Stimulated activated naive CD8-positive, alpha-beta T cell treated with anti-CD3 and anti-CD28 coated beads, Interleukin-15, Interleukin-2, amounts not matched to agents 100 ng/mL and 50 ng/mL, for 24 hours (primary cell): ENCODE data around the gene SERF2.
"Not testable (repeated sequence)": the region's sequence is repeated elsewhere in the genome, so short reads cannot be mapped to it uniquely, and the experiment has no call there.

Source experiments
- H3K27ac Mint-ChIP-seq: one replicate; pipeline ENCODE4 v1.8.0; 2021; ENCODE audit warnings: mild to moderate bottlenecking, mixed read lengths
- H3K27me3 Mint-ChIP-seq: one replicate; pipeline ENCODE4 v1.8.0; 2021; ENCODE audit warnings: mixed read lengths
- H3K36me3 Mint-ChIP-seq: one replicate; pipeline ENCODE4 v1.8.0; 2021; ENCODE audit warnings: low read depth, mixed read lengths
- H3K4me1 Mint-ChIP-seq: one replicate; pipeline ENCODE4 v1.8.0; 2021; ENCODE audit warnings: low read depth, mixed read lengths
- H3K4me3 Mint-ChIP-seq: one replicate; pipeline ENCODE4 v1.8.0; 2021; ENCODE audit warnings: mild to moderate bottlenecking, mixed read lengths
- H3K9me3 Mint-ChIP-seq: one replicate; pipeline ENCODE4 v1.8.0; 2021; ENCODE audit warnings: mixed read lengths

Gene SERF2

DNA sequence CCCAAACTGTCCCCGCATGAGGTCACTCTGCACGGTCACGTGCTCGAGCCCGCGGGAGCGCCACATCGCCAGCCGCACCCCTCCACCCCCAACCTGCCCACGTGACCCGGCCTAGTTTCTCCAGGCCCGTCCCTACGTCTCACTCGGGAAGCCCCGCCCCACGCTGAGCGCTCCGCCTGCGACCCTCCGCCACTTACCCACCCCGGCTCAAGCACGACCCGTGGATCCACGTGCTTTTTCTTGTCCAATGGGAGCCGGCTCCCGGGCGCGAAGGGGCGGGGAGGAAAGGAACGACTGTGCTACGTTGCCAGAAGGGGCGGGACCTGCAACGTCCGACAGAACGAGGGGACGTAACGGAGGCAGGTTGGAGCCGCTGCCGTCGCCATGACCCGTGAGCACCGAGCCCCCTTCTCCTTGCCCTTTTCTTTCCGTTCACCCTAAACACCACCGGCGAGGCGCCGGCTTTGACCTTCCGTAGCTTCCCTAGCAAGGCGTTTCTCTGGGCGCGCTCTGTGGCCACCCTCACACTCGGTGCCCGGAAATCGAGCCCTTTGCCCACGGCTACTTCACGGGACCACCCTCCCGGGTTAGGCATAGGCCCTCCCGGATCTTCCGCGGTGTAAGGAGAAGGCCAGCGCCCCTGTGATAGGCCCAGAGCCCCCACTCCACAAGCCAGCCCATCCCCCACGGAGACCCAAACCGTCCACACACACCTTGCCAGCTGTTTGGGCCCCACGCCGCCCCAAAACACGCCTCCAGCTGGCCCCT lies at the start of gene SERF2:
TSS of gene SERF2 (plus strand) at position 328 of the 768 bp plus-strand sequence. CDS start at position 385, 57 bp downstream.
- Mint-ChIP-seq H3K9me3 (no peaks in the 10 kb centered on the region), H3K36me3 (peaks cover 42% of the 10 kb centered on the region), H3K4me1 (peaks cover 40% of the 10 kb centered on the region), H3K27me3 (no peaks in the 10 kb centered on the region), H3K4me3 (peak within 1 kb of the TSS; percentile 89), H3K27ac (peak within 1 kb of the TSS; percentile 94)

GRCh38 chr15:43746245-43746902 lies 45.7 kb upstream of the SERF2 start, which contains the start of gene PDIA3:
PDIA3 (plus strand) TSS chr15:43746438; CDS start chr15:43746540, 102 bp downstream.
- peaks cover 27% of the 10 kb centered on the region for H3K36me3 Mint-ChIP-seq
- not testable (repeated sequence) for H3K9me3 Mint-ChIP-seq, H3K27me3 Mint-ChIP-seq
- peak within 1 kb of the TSS; percentile 94 for H3K4me3 Mint-ChIP-seq
- peak within 1 kb of the TSS; percentile 94 for H3K27ac Mint-ChIP-seq
- H3K4me1 Mint-ChIP-seq: peaks cover 53% of the 10 kb centered on the region

GRCh38 chr15:43746903-43747309 lies 45.2 kb upstream of the SERF2 start:
- H3K4me1 Mint-ChIP-seq: peaks cover 58% of the 10 kb centered on the region
- not testable (repeated sequence) for H3K9me3 Mint-ChIP-seq
- peak overlapping the region; percentile 94 for H3K27ac Mint-ChIP-seq

GRCh38 chr15:43748376-43748775 lies 43.7 kb upstream of the SERF2 start:
- H3K9me3 Mint-ChIP-seq: no peaks in the 10 kb centered on the region
- H3K4me3 Mint-ChIP-seq: peak overlapping the region; percentile 94
- H3K36me3 Mint-ChIP-seq: peaks cover 42% of the 10 kb centered on the region
- peak overlapping the region; percentile 94 for H3K27ac Mint-ChIP-seq
- no peaks in the 10 kb centered on the region for H3K27me3 Mint-ChIP-seq
- peaks cover 72% of the 10 kb centered on the region for H3K4me1 Mint-ChIP-seq

More at GRCh38 chr15:43746903-43747309, 45.2 kb upstream of the SERF2 start:
- H3K27me3 Mint-ChIP-seq: not testable (repeated sequence)
- Mint-ChIP-seq H3K36me3 (peaks cover 33% of the 10 kb centered on the region), H3K4me3 (peak overlapping the region; percentile 94)

- peaks cover 54% of the 10 kb centered on the region for H3K36me3 Mint-ChIP-seq
- H3K9me3 Mint-ChIP-seq: no peaks in the 10 kb centered on the region
- H3K4me1 Mint-ChIP-seq: peaks cover 66% of the 10 kb centered on the region
- peak overlapping the region; percentile 89 for H3K27ac Mint-ChIP-seq
- H3K4me3 Mint-ChIP-seq: peak overlapping the region; percentile 94
- no peaks in the 10 kb centered on the region for H3K27me3 Mint-ChIP-seq
Measured at GRCh38 chr15:43749690-43750345, 42.3 kb upstream of the SERF2 start.

DNA sequence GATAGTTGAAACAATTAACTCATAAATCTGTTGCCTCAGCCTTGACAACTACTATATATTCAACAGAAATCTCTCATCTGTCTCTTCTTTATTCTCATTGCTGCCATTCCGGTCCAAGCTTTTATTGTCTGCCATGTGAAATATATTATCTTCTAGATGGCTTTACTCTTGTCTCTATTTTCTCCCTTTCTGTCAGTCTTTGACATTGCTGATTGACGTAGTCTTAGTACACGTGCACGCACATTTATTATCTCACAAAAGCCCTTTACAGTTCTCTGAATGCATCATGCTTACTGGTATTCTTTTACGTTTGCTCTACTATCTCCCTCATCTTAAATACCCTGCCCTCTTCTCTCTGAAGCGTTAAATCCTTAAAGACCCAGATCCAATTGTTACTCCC lies 40.2 kb upstream of the SERF2 start:
- Mint-ChIP-seq H3K9me3 (no peaks in the 10 kb centered on the region), H3K27me3 (no peaks in the 10 kb centered on the region), H3K4me1 (peaks cover 64% of the 10 kb centered on the region), H3K36me3 (peaks cover 72% of the 10 kb centered on the region), H3K27ac (peak overlapping the region; percentile 28), H3K4me3 (peak overlapping the region; percentile 94)

- H3K27ac Mint-ChIP-seq: no peak overlapping the region
- no peaks in the 10 kb centered on the region for H3K4me1 Mint-ChIP-seq
Measured at GRCh38 chr15:43762824-43763223, 29.3 kb upstream of the SERF2 start.

GRCh38 chr15:43763819-43764446 lies 28.2 kb upstream of the SERF2 start:
- Mint-ChIP-seq H3K9me3 (no peaks in the 10 kb centered on the region), H3K4me3 (no peak overlapping the region), H3K4me1 (no peaks in the 10 kb centered on the region), H3K27me3 (no peaks in the 10 kb centered on the region), H3K36me3 (peaks cover 76% of the 10 kb centered on the region), H3K27ac (peak overlapping the region; percentile 39)

More at GRCh38 chr15:43762824-43763223, 29.3 kb upstream of the SERF2 start:
- Mint-ChIP-seq H3K27me3 (no peaks in the 10 kb centered on the region), H3K36me3 (peaks cover 71% of the 10 kb centered on the region), H3K4me3 (no peak overlapping the region), H3K9me3 (no peaks in the 10 kb centered on the region)

GRCh38 chr15:43769584-43770228 lies 22.4 kb upstream of the SERF2 start:
- no peaks in the 10 kb centered on the region for H3K27me3 Mint-ChIP-seq
- H3K36me3 Mint-ChIP-seq: peaks cover 84% of the 10 kb centered on the region
- peaks cover 4% of the 10 kb centered on the region for H3K4me1 Mint-ChIP-seq
- no peak overlapping the region for H3K4me3 Mint-ChIP-seq
- H3K27ac Mint-ChIP-seq: peak overlapping the region; percentile 18
- H3K9me3 Mint-ChIP-seq: no peaks in the 10 kb centered on the region

DNA sequence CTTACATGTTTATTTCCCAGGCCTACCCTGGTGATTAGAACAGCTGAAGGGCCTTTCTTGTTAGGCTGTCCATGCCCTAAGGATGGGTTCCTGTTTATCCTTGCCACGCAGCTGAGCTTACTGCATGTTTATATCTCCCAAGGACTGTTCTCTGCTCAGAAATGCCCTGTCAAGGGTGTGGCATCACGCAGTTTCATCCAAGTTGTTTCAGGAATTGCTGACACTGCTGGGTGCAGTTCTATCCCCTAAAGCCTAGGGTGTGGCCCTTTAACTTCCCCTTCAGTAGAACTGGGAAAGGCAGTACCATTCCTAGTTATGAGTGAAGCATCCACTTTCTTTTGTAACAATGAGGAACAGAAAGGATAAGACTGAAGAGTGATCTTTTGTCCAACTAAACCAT lies 20.3 kb upstream of the SERF2 start:
- no peak overlapping the region for H3K4me3 Mint-ChIP-seq
- peaks cover 20% of the 10 kb centered on the region for H3K4me1 Mint-ChIP-seq
- H3K27me3 Mint-ChIP-seq: no peaks in the 10 kb centered on the region
- H3K36me3 Mint-ChIP-seq: peaks cover 67% of the 10 kb centered on the region
- no peak overlapping the region for H3K27ac Mint-ChIP-seq
- H3K9me3 Mint-ChIP-seq: no peaks in the 10 kb centered on the region

- Mint-ChIP-seq H3K36me3 (peaks cover 65% of the 10 kb centered on the region), H3K27ac (peak overlapping the region; percentile 58)
Measured at GRCh38 chr15:43772624-43773023, 19.5 kb upstream of the SERF2 start.

GRCh38 chr15:43774062-43774461 lies 18.1 kb upstream of the SERF2 start:
- no peaks in the 10 kb centered on the region for H3K9me3 Mint-ChIP-seq
- peak overlapping the region; percentile 36 for H3K27ac Mint-ChIP-seq
- H3K4me1 Mint-ChIP-seq: peaks cover 39% of the 10 kb centered on the region
- H3K36me3 Mint-ChIP-seq: peaks cover 52% of the 10 kb centered on the region
- H3K27me3 Mint-ChIP-seq: no peaks in the 10 kb centered on the region
- H3K4me3 Mint-ChIP-seq: no peak overlapping the region

More at GRCh38 chr15:43772624-43773023, 19.5 kb upstream of the SERF2 start:
- Mint-ChIP-seq H3K4me3 (no peak overlapping the region), H3K27me3 (no peaks in the 10 kb centered on the region), H3K4me1 (peaks cover 28% of the 10 kb centered on the region), H3K9me3 (no peaks in the 10 kb centered on the region)

DNA sequence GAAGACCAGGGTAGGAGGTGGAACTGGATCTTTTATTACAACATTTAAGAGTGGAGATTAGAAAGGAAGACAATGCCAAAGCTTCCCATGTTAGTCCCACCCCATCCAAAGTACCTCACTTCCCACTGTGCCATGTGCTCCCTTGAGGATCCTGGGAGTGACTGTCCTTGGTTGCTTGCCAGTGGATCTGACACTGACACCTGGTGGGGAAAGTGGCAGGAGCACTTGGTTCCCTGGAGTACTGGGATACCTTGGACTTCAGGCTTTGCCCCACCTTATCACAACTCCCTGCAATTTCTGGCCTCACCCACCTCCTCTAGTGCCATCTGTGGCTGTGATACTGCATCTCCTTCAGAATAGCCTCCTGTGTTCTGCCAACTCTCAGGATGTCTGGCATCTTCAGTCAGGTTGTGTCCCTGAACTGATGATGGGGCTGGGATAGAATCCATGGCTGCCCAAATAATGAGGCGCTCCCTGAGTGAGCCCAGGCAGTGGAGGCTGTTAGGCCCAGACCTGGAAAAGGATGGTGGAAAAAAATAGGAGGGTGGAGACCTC lies 16.6 kb upstream of the SERF2 start:
- H3K9me3 Mint-ChIP-seq: no peaks in the 10 kb centered on the region
- H3K36me3 Mint-ChIP-seq: peaks cover 38% of the 10 kb centered on the region
- H3K27me3 Mint-ChIP-seq: no peaks in the 10 kb centered on the region
- H3K27ac Mint-ChIP-seq: no peak overlapping the region
- peaks cover 37% of the 10 kb centered on the region for H3K4me1 Mint-ChIP-seq
- peak overlapping the region; percentile 85 for H3K4me3 Mint-ChIP-seq
